GM12891 (cell line): Measurements from ENCODE around the gene LHFPL3.

Source experiments
- POLR2A ChIP-seq: IDR thresholded peaks from 2 replicates; pipeline ENCODE4 v1.6.1; 2011; ENCODE audit warnings: low read depth, low read length, control low read depth
- POLR2AphosphoS5 ChIP-seq: IDR thresholded peaks from 2 replicates; pipeline ENCODE4 v1.6.1; 2011; ENCODE audit warnings: low read depth, low read length, control low read depth
- TAF1 ChIP-seq: IDR thresholded peaks from 2 replicates; pipeline ENCODE4 v1.6.1; 2011; ENCODE audit warnings: low read depth, low read length, control low read depth

DNA sequence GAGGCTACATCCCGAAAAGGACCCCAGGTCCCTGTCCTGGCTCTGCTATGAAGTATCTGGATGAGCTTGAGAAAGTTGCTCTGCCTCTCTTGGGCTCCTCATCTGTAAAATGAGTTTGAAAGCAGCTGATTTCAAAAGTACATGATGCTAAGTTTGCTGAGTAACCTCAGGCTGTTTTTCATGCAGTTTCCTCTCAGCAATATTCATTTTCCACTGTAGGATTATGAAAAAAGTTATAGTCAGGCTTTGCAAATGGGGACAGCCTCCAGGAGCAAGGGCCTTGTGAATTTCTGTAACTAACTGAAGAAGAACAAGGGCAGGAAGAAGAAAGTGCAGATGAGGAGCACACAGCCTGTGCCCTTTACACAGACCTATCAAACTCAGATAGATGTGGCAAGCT is 518.3 kb downstream of the LHFPL3 start:
- TF ChIP-seq POLR2A (no peak), TAF1 (no peak), POLR2AphosphoS5 (no peak)
